Breast epithelium (tissue), 3 donors: Measurements from ENCODE around the gene TRPM2.

Source experiments
- CTCF ChIP-seq, 3 donors: fragments of 450-650 bp; IDR thresholded peaks; one replicate each; pipeline ENCODE4 v1.5.1; 2016 to 2017; ENCODE audit warnings: antibody characterized with exemption in 3 of 3, mild to moderate bottlenecking in 3 of 3, moderate library complexity in 3 of 3
- POLR2A ChIP-seq: fragments of 450-650 bp; IDR thresholded peaks from one replicate; pipeline ENCODE4 v1.6.1; 2016; ENCODE audit warnings: antibody characterized with exemption, mild to moderate bottlenecking, moderate library complexity

- TF ChIP-seq CTCF (IDR thresholded peaks at IDR 0.05) (no peak), POLR2A (no peak)
These were observed 123.7 kb downstream of the TRPM2 start for GRCh38 chr21:44477131-44477530.
